Globus pallidus (tissue), 1 donor: Measurements from ENCODE around the gene PSMC3.

Experiments
- DNase-seq: peaks from one replicate; pipeline ENCODE4 v3.0.0-alpha.2; 2015; ENCODE audit warnings: low spot score

PSMC3 gene

GRCh38 chr11:47376525-47377371, 49.5 kb downstream of the PSMC3 start:
- DNase-seq = no peak

GRCh38 chr11:47376107-47376524, 50.1 kb downstream of the PSMC3 start:
- DNase-seq = no peak

GRCh38 chr11:47375546-47376085, 50.6 kb downstream of the PSMC3 start:
- DNase-seq = no peak

- DNase-seq = no peak
These were observed 51.2 kb downstream of the PSMC3 start for GRCh38 chr11:47375020-47375419.

GRCh38 chr11:47374720-47375019, 51.6 kb downstream of the PSMC3 start:
- DNase-seq = no peak

- peak; percentile 66 for DNase-seq
These were observed 52.1 kb downstream of the PSMC3 start for GRCh38 chr11:47373876-47374719.

GRCh38 chr11:47372422-47372821, 53.8 kb downstream of the PSMC3 start:
- no peak for DNase-seq

- no peak for DNase-seq
These were observed 56.6 kb downstream of the PSMC3 start for GRCh38 chr11:47369676-47370075.
